Measurements from ENCODE around the gene MACROH2A1. TPM values are rescaled to one million over a fixed set of nuclear protein-coding genes. Genes with fewer than 3 reads are reported as not detected.

Gene MACROH2A1
- total RNA-seq, 1 donor from 2014 or later, result 102 TPM

DNA sequence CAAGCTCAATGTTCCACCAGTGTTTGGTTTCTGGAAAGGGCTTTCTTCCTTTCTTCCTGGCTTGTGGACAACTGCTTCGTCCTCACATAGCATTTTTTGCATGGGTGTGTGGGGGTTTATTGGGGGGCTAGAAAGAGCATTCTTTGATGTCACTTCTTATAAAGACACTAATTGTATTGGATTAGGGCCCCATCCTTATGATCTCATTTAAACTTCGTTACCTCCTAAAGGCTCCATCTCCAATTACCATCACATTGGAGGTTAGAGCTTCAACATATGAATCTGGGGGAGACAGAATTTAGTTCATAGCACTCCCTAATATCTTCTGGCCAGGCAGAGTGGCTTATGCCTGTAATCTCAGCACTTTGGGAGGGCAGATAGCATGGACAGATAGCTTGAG is 6.1 kb upstream of the MACROH2A1 start:
- no peak for DNase-seq
- intact Hi-C loops (cut with DNase I), result no loop called here
- ATAC-seq (ENCODE audit: poor library complexity), result no peak

DNA sequence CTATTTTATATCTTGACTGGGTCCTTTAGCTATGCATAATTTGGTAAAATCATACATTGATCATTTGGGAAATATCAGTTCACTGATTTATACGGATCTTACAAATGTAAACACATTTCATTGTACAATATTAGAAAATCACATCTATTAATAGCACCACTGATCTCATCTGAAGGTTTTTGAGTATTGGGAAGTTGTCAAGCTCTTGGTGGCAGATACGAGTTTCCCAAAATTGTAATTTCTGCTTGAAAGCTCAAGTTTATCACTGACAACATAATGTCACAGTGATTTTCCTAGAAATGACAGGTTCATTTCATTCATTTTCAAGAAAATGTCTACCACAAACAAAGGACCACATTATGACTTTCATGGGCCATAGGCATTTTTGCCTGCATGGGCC is 3.0 kb upstream of the MACROH2A1 start:
- ATAC-seq (ENCODE audit: poor library complexity) (no peak), DNase-seq (no peak)
- intact Hi-C loops (cut with DNase I), result no loop called here

DNA sequence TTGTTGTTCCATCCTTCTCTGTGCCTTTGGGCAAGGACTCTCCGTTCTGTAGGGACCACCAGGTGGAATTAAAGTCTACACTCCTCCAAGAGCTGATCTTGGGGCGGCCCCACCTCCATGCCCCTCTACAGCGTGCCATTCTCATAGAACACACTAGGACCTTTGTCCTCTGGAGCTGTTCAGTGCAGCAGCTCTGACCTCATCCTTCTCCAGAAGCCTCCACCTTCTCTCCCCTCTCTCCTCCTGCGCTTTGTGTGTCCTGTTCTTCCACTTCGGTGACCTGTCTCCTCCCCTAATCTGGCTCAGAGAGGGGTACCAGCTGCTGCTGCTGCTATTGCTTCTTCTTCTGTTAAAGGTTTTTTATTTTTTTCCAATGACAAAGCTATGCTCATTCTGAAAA is 1.8 kb upstream of the MACROH2A1 start:
- ATAC-seq (ENCODE audit: poor library complexity) (no peak), DNase-seq (no peak)
- intact Hi-C loops (cut with DNase I), result no loop called here

DNA sequence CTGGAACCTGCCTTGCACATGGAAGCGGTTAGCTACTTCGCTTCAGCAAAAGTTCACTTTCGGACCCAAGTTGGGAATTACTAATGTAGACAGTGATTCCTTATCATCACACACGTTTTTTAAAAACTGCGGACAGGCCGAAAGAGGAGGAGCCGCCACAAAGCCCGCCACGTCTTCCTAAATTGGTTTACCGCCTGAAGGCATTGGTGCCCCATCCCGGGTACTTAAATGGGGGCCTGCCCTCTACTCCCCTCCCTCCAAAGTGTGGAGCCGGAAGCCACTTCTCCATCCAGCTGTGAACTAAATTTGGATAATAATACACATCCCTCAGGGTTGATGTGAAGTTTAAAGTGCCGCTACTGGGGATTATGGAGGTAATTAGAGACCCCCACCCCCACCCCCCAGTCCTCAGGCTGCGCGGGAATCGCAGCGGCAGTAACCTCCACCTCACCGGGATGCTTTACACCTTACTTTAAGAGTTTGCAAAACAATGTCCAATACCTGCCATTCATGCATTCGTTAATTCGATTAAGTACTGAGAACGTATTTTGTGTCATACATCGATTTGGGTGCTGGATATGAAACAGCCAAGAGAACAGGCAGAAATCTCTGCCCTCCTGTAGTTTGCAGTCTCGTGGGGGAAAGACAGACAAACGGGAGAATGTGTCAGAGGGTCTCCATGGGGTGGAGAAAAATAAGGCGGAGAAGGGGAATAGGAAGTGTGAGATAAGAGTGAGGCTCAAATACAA is 937 bp upstream of the MACROH2A1 start:
- DNase-seq (no peak), ATAC-seq (ENCODE audit: poor library complexity) (no peak)
- intact Hi-C loops (cut with DNase I), result no loop called here

DNA sequence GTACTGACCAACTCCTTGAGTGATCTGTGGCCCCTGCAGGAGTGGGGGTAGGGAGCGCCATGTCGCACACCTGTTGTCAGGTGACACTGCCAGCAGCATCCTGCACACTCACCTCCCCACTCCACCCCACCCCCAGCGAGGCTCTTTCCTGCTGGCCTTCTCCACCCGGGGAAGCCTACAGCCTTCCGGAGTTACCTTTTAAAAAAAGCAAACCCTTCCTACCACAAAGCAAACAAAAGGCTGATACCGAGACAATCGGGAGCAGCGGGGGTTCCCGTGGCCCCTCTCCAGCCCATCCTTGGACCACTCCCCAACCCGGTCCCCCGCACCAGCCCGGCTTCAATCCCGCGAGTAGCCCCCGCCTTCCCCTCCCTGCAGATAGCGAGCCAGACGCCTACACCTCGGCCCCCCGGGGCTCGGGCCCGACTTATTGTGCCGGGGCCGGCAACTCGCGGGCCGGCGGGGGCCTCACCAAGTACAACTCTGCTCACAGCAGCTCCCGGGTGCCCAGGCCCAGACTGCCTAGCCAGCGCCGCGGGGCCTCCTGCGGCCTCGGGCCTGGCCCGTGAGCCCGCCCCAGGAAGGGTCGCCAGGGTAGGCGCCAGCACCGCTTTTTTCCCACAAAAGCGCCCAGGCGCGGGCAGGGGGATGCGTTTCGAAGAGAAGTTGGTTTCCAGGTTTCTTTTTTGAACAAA is 724 bp downstream of the MACROH2A1 start:
- intact Hi-C loops (cut with DNase I), result no loop called here
- ATAC-seq (ENCODE audit: poor library complexity) (peak; percentile 7), DNase-seq (peak; percentile 55)

DNA sequence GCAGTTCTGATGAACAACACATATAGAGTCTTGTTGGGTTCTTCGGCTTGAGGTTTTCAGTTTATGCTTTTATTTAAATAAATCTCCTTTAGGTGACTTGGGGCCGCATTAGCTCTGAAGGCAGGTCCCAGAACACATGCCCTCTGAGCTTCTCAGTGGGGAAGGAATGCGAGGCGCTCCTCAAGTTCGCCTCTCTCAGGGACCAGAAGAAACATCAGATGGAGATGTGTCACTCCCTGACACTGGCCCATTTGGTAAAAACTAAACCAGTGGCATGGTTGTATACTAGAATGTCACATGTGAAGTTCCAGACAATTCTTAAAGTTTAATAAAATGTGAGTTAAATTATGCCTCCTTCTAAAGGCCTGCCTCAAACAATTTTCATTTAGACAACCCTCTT is 1.9 kb downstream of the MACROH2A1 start:
- no peak for DNase-seq
- intact Hi-C loops (cut with DNase I), result no loop called here

DNA sequence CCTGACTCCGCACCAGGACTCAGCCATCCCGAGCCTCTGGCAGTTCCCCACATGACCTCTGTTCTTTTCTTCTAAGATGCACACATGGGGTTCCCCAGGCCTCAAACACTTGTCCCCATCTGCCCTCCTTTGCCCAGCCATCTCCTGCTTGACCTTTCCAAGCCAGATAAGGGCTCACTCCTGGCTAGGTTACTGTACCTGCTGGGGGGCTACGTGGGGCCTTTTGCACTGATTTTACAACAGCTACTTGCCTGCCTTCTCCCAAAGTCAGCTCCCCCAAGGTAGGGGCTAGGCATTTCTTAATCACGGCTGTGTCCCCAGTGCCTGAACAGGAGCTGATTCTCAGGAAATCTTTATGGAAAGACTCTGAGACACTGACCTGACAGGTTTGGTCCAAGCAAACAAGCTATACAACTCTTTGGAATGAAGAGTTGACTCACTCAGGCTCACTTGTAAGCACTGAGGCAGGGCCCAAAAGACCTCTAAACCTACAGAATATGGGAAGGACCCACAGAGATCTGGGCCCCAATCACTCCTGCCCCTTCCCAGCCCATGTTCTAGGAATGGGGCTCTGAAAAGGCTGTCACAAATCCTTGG is 2.5 kb downstream of the MACROH2A1 start:
- DNase-seq (no peak), ATAC-seq (ENCODE audit: poor library complexity) (no peak)
- intact Hi-C loops (cut with DNase I), result no loop called here

More for the DNA sequence above, 1.9 kb downstream of the MACROH2A1 start:
- ATAC-seq (ENCODE audit: poor library complexity), result no peak

DNA sequence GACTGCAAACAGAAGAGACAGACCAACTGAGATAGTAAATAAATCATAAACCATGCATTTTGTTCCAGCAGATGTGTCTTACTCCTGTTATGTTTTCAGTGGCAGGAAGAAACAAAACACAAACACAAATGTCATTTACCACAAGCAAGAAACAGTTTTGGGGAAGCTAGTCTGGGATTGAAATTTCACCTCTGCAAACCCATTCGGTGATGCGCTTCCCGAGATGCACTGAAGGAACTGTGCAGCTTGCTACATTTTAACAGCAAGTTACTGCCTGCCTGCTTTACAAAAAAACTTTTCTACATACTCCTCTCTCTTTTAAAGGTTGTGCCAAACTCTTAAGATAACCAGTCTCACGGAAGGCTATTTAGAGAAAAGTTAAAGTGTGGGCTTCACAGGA is 3.2 kb downstream of the MACROH2A1 start:
- ATAC-seq (ENCODE audit: poor library complexity) (no peak), DNase-seq (no peak)
- intact Hi-C loops (cut with DNase I), result no loop called here

DNA sequence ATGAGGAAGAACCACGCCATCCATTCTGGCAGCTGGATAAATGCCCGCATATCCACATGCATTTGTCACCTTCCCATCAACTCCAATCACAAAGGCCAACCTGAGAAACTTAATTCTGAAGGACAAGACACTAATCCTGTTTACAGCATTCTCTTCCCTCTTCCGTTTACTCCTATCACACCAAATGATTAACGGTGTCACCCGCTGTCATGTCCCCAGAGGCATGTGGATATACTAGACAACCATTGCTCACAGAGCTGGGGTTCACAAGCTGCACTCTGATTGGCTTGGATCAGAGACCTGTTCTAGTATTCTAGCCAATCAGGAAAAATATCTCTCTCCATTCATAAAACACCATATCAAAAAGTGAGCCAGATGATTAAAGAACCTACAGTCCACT is 3.6 kb downstream of the MACROH2A1 start:
- intact Hi-C loops (cut with DNase I), result no loop called here
- no peak for ATAC-seq (ENCODE audit: poor library complexity)

DNA sequence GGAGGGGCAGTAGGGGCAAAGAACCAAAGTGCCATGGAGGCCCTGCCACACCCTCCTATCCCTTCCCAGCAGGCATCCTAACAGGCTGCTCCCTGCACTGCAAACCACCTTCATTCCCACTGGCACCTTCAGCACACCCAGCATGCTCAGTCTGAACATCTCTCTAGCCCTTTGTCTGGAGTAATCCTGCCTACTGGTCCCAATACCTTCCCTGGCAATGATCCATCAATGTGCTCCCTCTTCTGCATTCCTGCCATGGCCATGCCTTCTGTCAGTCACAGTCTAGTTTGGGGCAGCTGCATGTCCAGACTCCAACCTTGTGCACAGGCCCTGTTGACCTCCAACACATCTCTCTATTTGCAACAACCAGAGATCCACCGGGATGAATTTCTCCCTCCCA is 4.9 kb downstream of the MACROH2A1 start:
- no peak for DNase-seq
- intact Hi-C loops (cut with DNase I), result no loop called here
- ATAC-seq (ENCODE audit: poor library complexity), result no peak

More for the DNA sequence above, 3.6 kb downstream of the MACROH2A1 start:
- DNase-seq, result no peak

DNA sequence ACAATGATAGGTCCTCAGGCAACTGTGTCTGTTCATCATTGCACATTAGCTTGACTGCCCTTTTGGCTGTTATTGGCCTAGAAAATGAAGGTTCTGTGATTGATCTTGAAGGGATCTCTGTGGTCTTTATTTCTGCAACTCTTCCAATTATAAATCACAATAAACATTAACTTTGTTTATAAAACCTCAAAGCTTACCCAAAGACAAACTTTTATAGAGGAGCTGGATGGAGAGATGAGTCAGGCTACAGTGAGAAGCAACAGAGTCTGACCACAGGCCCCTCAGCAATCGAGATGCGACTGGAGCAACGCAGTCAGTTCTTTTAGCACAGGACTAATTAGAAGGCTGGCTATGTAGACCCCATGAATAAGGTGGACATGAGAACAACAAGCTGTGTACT is 5.3 kb downstream of the MACROH2A1 start:
- ATAC-seq (ENCODE audit: poor library complexity), result no peak
- DNase-seq, result no peak
- intact Hi-C loops (cut with DNase I), result no loop called here

DNA sequence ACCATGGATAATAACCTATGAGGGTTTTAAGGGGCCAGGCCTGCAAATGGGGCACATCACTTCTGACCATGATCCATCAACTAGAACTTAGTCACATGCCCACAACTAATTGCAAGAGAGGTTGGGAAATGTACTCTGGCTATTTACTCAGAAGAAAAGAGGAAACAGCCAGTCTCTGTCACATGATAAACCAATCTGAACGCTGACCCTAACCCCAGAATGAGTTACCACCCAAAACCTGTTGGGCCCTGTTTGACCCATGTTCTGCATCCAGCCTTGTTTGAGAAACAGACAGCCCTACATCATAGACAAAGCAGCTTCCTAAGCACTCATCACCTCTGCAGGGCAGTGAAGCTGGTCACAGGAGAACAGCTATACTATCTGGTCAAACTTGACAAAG is 5.8 kb downstream of the MACROH2A1 start:
- intact Hi-C loops (cut with DNase I), result no loop called here
- DNase-seq, result no peak
- ATAC-seq (ENCODE audit: poor library complexity), result peak; percentile 11

DNA sequence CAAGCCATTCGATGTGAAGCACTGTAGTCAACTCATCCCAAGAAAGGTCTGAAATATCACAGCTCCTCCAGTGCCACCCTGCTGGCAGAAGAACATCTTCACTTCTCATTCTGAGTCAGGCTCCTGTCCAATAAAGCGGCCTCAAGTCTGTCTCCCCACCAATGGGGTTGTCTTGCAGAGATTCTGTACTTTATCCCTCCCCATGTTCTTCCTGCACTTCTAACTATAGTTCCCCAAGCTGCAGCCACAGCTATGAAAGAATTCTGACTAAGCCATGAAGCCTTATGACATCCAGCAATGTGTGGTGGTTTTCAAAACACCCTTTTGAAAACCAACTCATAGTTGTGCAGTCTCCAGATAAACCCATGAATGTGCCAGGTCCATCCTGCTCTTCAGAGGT is 6.8 kb downstream of the MACROH2A1 start:
- no peak for DNase-seq
- intact Hi-C loops (cut with DNase I), result no loop called here
- ATAC-seq (ENCODE audit: poor library complexity), result peak; percentile 1

DNA sequence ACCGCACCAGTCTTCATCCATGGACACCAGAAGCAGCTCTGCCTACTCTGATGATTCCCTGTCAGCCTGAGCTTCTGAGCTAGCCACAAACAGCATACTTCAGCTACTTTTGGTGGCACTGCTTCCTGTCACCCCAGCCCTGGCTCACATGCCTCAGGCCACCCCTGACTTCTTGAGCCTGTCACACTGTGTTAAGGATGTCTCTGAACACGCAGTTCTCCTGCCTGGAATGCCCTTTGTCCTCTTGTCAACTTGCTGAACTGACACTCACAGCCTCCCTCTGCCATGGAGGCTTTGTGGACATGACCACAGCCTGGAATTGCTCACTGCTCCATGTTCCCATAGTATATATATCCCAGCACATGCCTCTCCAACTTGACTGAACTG is 7.2 kb downstream of the MACROH2A1 start:
- intact Hi-C loops (cut with DNase I), result no loop called here
- peak; percentile 66 for DNase-seq
- ATAC-seq (ENCODE audit: poor library complexity), result peak; percentile 78

DNA sequence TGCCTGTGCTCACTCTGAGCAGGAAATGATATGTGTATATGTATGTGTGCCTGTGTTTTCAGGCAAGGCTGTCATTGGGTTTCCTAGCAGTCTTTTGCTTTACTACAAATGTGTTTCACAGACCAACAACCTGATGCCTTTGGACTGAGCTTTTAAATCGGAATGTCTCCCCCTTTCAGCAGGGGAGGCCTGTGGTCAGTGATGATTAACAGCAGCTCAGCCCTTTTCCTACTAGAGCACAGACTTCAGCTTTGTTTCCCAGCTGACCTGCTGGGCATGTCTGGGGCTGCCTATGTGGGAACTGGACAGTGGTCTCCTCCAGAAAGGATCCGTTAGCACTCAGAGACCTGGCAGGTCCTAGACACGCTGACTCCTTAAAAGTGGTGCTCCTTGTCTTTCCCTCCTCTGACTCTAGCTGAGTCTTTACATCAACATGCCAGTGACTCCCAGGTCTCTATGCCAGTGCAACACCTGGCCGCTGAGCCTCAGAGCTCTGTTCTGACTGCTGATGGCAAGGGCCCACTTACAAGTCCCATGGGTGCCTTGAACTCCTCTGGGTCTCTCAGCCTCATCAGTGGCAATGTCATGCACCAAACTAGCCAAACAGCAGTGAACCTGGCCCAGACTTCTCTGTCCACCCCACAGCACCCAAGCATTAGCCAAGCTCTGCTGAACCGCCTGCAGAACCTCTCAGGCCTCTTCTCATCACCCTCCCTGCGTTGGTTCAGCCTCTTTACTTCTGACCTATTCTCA is 7.7 kb downstream of the MACROH2A1 start:
- ATAC-seq (ENCODE audit: poor library complexity) (no peak), DNase-seq (no peak)
- intact Hi-C loops (cut with DNase I), result no loop called here

DNA sequence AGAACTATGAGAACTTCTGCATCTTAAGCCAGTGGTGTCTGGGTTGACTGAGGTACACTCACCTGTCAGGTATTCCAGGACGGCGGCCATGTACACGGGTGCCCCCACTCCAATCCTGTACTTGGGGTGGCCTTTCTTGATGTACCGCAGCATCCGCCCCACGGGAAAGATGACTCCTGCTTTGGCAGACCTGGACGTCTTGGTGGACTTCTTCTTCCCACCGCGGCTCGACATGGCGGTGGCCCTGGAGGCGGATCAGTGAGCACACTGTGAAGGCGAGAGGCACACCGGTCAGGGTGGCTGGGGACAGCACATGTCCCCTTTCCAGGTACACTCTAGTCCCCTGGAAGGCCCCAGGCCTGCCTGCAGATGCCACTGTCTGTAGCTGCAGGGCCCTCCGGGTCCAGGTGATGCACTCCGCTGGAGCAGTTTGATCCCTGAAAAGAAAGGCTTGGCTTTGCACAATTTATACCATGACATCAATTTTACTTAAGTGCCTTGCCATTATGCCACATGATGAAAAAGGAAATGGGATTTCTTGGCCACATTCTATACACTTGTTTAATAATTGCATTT is 10.1 kb downstream of the MACROH2A1 start:
- ATAC-seq (ENCODE audit: poor library complexity), result no peak
- no peak for DNase-seq
- intact Hi-C loops (cut with DNase I), result no loop called here

DNA sequence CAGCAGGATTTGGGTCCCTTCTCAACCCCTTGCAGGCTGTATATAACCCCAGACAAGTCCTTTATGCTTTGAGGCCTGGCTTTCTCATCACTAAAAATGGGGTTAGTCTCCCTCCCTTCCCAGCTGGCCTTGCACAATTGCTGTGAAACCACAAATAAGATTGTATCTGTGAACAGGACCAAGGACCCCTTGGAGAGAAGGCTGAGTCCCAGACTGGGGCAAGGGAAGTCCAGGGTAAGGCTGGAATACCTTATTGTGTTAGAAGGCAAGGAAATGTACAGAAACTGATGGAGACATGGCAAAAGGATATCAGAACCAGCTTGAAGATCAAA is 11.4 kb downstream of the MACROH2A1 start:
- intact Hi-C loops (cut with DNase I), result no loop called here
- DNase-seq (no peak), ATAC-seq (ENCODE audit: poor library complexity) (no peak)

DNA sequence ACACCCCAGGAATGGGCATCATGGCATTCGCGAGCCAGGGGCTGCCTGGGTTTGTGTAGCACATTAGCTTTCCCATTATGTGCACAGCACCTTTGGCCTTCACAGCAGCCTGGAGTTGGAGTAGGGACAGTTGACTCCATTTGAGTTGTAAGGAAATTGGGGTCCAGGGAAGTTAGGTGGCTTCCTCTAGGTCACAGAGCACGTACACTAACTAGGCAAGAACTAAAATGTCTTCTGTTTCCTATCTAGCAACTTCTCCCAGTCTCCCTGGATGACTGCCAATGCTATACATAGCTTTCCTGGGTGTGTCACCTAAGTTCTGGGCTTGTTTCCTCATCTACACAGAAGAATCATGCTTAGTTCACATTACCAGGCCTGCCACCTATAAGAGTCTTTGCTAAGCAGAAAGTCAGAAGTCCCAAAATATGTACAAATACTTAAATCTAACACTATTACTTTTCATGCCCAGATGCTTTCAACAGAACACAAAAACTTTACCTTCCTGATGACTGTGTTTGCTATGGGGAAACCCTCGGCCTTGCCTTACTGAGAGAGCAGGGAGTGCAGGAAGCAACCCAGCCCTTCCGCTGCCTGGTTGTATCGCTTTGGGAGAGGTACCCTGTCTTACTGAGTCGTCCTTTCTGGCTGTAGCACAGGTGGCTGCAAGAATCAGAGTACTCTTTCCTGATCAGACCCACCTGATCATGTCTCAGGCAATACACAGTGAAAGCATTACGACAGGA is 12.0 kb downstream of the MACROH2A1 start:
- DNase-seq (no peak), ATAC-seq (ENCODE audit: poor library complexity) (peak; percentile 36)
- intact Hi-C loops (cut with DNase I), result no loop called here

DNA sequence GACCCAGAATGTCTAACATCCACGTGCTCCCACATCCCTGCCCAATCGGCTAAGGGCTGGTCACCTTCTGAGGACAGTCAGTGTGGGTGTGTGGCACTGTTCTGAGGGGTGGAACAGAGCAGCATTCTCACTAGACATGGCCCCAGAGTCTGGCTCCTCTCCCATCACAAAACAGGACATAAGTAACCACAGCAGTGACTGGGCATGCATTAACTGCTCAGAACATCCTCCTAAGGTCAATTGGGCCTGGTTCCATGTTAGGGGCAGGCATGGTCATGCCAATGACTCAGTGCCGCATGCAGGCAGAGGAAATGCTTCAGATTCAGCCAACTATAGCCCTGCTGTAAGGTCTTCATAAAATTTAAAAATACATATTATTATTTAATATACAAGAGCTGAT is 12.9 kb downstream of the MACROH2A1 start:
- intact Hi-C loops (cut with DNase I), result no loop called here
- DNase-seq, result no peak
- no peak for ATAC-seq (ENCODE audit: poor library complexity)
